HCT116 (cell line): ENCODE data around the gene BCL6. TPM values are rescaled to one million over a fixed set of nuclear protein-coding genes. Genes with fewer than 3 reads are reported as not detected.
A peak's percentile ranks its signal among the peaks of the same experiment; 100 is the strongest.

Source experiments
- ATAC-seq: fragments of 200-7000 bp; cut with Tn5 transposase; 2 replicates; pipeline ENCODE4 v1.9.1; 2020; ENCODE audit warnings: mild to moderate bottlenecking, moderate library complexity
- BruUV-seq: library from RNA; stranded (reverse); fragments of 400-500 nt; replicated peaks from 2 replicates; lab custom pipeline; 2021; lab: Mats Ljungman, UMichigan
- CTCF ChIA-PET: fragments of 300-600 bp; sonication (Branson Sonifier 250); formaldehyde crosslinking; loops from one replicate; lab custom pipeline; 2021; ENCODE audit warnings: antibody characterized with exemption; lab: Charles Lee
- POLR2A ChIA-PET: fragments of 300-600, 350-600 bp; sonication (Branson Sonifier 250); formaldehyde crosslinking; loops from one replicate; lab custom pipeline; 2021; ENCODE audit warnings: antibody characterized with exemption; lab: Charles Lee
- RAD21 ChIA-PET, 2 experiments: fragments of 300-600 bp; sonication (Branson Sonifier 250); formaldehyde crosslinking; loops; one replicate each; lab custom pipeline; 2023; ENCODE audit warnings: low total read pairs in 2 of 2; ENCODE audit not compliant: uncharacterized antibody in 2 of 2, unreplicated experiment in 2 of 2, low non-redundant PET in 1 of 2; lab: Charles Lee
- DNase-seq: peaks from one replicate; pipeline ENCODE4 v3.0.0-alpha.2; 2010; ENCODE audit warnings: low read depth, low spot score
- H2AFZ ChIP-seq: fragments of 200-600 bp; shearing (Covaris generic), sonication (generic); 2 replicates; pipeline ENCODE4 v1.6.1; 2017; ENCODE audit warnings: low read depth, mixed run types, mixed read lengths, antibody characterized with exemption, low read length; ENCODE audit not compliant: poor library complexity, severe bottlenecking
- H3K27ac ChIP-seq: 2 replicates; pipeline ENCODE4 v1.5.1; 2012; ENCODE audit warnings: low read depth, low read length
- H3K27me3 ChIP-seq: fragments of 200-600 bp; sonication (generic); 2 replicates; pipeline ENCODE4 v1.6.1; 2016; ENCODE audit warnings: mixed run types, low read length, mixed read lengths; ENCODE audit not compliant: insufficient read depth
- H3K36me3 ChIP-seq, 2 experiments: fragments of 200-500 bp in 1 of 2; fragments of 200-600 bp in 1 of 2; sonication (Bioruptor generic) in 1 of 2; sonication (generic) in 1 of 2; 2 replicates each; pipeline versions ENCODE4 v1.5.1 to v1.6.1; 2014 to 2016; ENCODE audit warnings: low read length in 2 of 2, inconsistent platforms in 1 of 2, mixed read lengths in 1 of 2, mixed run types in 1 of 2; ENCODE audit not compliant: insufficient read depth in 2 of 2, control insufficient read depth in 1 of 2
- H3K4me1 ChIP-seq, 2 experiments: fragments of 200-600 bp in 1 of 2; sonication (generic) in 1 of 2; 2 replicates each; pipeline versions ENCODE4 v1.5.1 to v1.6.1; 2012 to 2017; ENCODE audit warnings: low read length in 2 of 2, inconsistent platforms in 1 of 2, mild to moderate bottlenecking in 1 of 2, mixed read lengths in 1 of 2, mixed run types in 1 of 2, moderate library complexity in 1 of 2; ENCODE audit not compliant: insufficient read depth in 2 of 2, control insufficient read depth in 1 of 2
- H3K4me2 ChIP-seq: fragments of 200-600 bp; sonication (generic); 2 replicates; pipeline ENCODE4 v1.6.1; 2017; ENCODE audit warnings: mixed run types, low read length, mixed read lengths
- H3K4me3 ChIP-seq, 2 experiments: fragments of 200-600 bp in 1 of 2; sonication (generic) in 1 of 2; replicated peaks in 1 of 2; 2 replicates each; pipeline ENCODE4 v1.5.1; 2011 to 2016; ENCODE audit warnings: low read length in 2 of 2, control low read depth in 1 of 2, low read depth in 1 of 2, mild to moderate bottlenecking in 1 of 2, mixed read lengths in 1 of 2, mixed run types in 1 of 2
- H3K79me2 ChIP-seq: fragments of 200-600 bp; sonication (generic); 2 replicates; pipeline ENCODE4 v1.6.1; 2017; ENCODE audit warnings: mild to moderate bottlenecking, mixed run types, low read length, moderate library complexity, mixed read lengths; ENCODE audit not compliant: insufficient read depth
- H3K9ac ChIP-seq: fragments of 200-600 bp; sonication (generic); 2 replicates; pipeline ENCODE4 v1.6.1; 2016; ENCODE audit warnings: low read length, mixed read lengths
- H3K9me2 ChIP-seq: fragments of 200-600 bp; sonication (generic), shearing (Covaris generic); 2 replicates; pipeline ENCODE4 v1.6.1; 2017; ENCODE audit warnings: mixed run types, mild to moderate bottlenecking, moderate library complexity; ENCODE audit not compliant: insufficient read depth
- H3K9me3 ChIP-seq, 2 experiments: fragments of 200-500 bp in 1 of 2; fragments of 200-600 bp in 1 of 2; sonication (Bioruptor generic) in 1 of 2; sonication (generic) in 1 of 2; 2 replicates each; pipeline ENCODE4 v1.6.1; 2014 to 2017; ENCODE audit warnings: low read length in 2 of 2, mixed read lengths in 2 of 2, inconsistent platforms in 1 of 2, low read depth in 1 of 2, mild to moderate bottlenecking in 1 of 2, mixed run types in 1 of 2, moderate library complexity in 1 of 2; ENCODE audit not compliant: control insufficient read depth in 1 of 2, insufficient read depth in 1 of 2
- H4K20me1 ChIP-seq: fragments of 200-600 bp; sonication (generic), shearing (Covaris generic); 2 replicates; pipeline ENCODE4 v1.6.1; 2017; ENCODE audit warnings: mixed run types, mild to moderate bottlenecking, moderate library complexity; ENCODE audit not compliant: insufficient read depth
- CEBPB ChIP-seq: IDR thresholded peaks from 2 replicates; pipeline ENCODE4 v1.6.1; 2012; ENCODE audit warnings: low read depth
- CTCF ChIP-seq, 3 experiments: fragments of 200-600 bp in 1 of 3; sonication (generic) in 1 of 3; IDR thresholded peaks in 2 of 3; conservative IDR thresholded peaks in 1 of 3; 2 replicates each; pipeline ENCODE4 v1.5.1; 2012 to 2017; ENCODE audit warnings: low read depth in 2 of 3, low read length in 2 of 3, antibody characterized with exemption in 1 of 3, borderline replicate concordance in 1 of 3, control low read depth in 1 of 3, mild to moderate bottlenecking in 1 of 3, mixed read lengths in 1 of 3, mixed run types in 1 of 3, moderate library complexity in 1 of 3; ENCODE audit not compliant: insufficient read depth in 1 of 3
- EGR1 ChIP-seq: IDR thresholded peaks from 2 replicates; pipeline ENCODE4 v1.6.1; 2012; ENCODE audit warnings: low read depth
- ELF1 ChIP-seq: IDR thresholded peaks from 2 replicates; pipeline ENCODE4 v1.6.1; 2012; ENCODE audit warnings: low read depth, borderline replicate concordance
- EZH2 ChIP-seq: fragments of 200-600 bp; sonication (generic); IDR thresholded peaks from 2 replicates; pipeline ENCODE4 v1.6.1; 2017; ENCODE audit warnings: antibody characterized with exemption, mixed run types
- EZH2phosphoT487 ChIP-seq: fragments of 200-600 bp; IDR thresholded peaks from 2 replicates; pipeline ENCODE4 v1.6.1; 2018; ENCODE audit warnings: antibody characterized with exemption, borderline replicate concordance
- FOSL1 ChIP-seq: IDR thresholded peaks from 2 replicates; pipeline ENCODE4 v1.6.1; 2012; ENCODE audit warnings: low read depth
- JUND ChIP-seq: IDR thresholded peaks from 2 replicates; pipeline ENCODE4 v1.6.1; 2012
- POLR2AphosphoS5 ChIP-seq: IDR thresholded peaks from 2 replicates; pipeline ENCODE4 v1.6.1; 2011; ENCODE audit warnings: mild to moderate bottlenecking, low read depth, low read length, moderate library complexity
- RAD21 ChIP-seq: IDR thresholded peaks from 2 replicates; pipeline ENCODE4 v1.6.1; 2012; ENCODE audit warnings: low read depth, mild to moderate bottlenecking
- SIN3A ChIP-seq: IDR thresholded peaks from 2 replicates; pipeline ENCODE4 v1.6.1; 2012; ENCODE audit warnings: low read depth
- SP1 ChIP-seq: IDR thresholded peaks from 2 replicates; pipeline ENCODE4 v1.6.1; 2012; ENCODE audit warnings: low read depth
- SRF ChIP-seq: IDR thresholded peaks from 2 replicates; pipeline ENCODE4 v1.6.1; 2012; ENCODE audit warnings: low read depth
- TCF7L2 ChIP-seq: IDR thresholded peaks from 2 replicates; pipeline ENCODE4 v1.7.0; 2011; ENCODE audit warnings: borderline replicate concordance, inconsistent platforms; ENCODE audit not compliant: insufficient read depth, insufficient read length; ENCODE audit errors: extremely low read depth
- YY1 ChIP-seq: IDR thresholded peaks from 2 replicates; pipeline ENCODE4 v1.6.1; 2011; ENCODE audit warnings: low read length, low read depth, moderate library complexity, mild to moderate bottlenecking; ENCODE audit not compliant: insufficient replicate concordance; ENCODE audit errors: extremely low read depth
- ZFX ChIP-seq: fragments of 450-650 bp; IDR thresholded peaks from 2 replicates; pipeline ENCODE4 v1.6.1; 2017
- intact Hi-C: fragments of 100-400 bp; cut with micrococcal nuclease; formaldehyde crosslinking; loops from 2 replicates; pipeline ENCODE4 v1.10.0; 2022
- total RNA-seq: library from RNA; stranded (reverse); gene quantifications from one replicate; pipeline ENCODE4 v1.2.1, GENCODE V29; 2021; ENCODE audit not compliant: unreplicated experiment
- TF ChIP-seq, protein P1 (sequence below): IDR thresholded peaks from 2 replicates; pipeline ENCODE4 v1.6.1; 2012; ENCODE audit warnings: low read depth
- TF ChIP-seq, protein P2 (sequence below): IDR thresholded peaks from 2 replicates; pipeline ENCODE4 v1.6.1; 2011; ENCODE audit warnings: mild to moderate bottlenecking, low read length, moderate library complexity; ENCODE audit not compliant: insufficient replicate concordance; ENCODE audit errors: extremely low read depth

BCL6 gene
- total RNA-seq, 1 experiment from 2014 or later = 17.5 TPM

- H3K36me3 ChIP-seq = no peaks in the 10 kb centered on the region
- H3K9ac ChIP-seq = peak overlapping the region; percentile 74; the same call in 1 of the 2 replicates
- H4K20me1 ChIP-seq = no peaks in the 10 kb centered on the region
- no peaks in the 10 kb centered on the region for H3K9me2 ChIP-seq
- POLR2A ChIA-PET = interaction anchor here (1.0 to 1.8 kb wide), 5 partner anchors 159 to 1208 kb away, joined by 3 to 13 read pairs (median 3); no protein-coding TSS in a partner anchor
- H3K4me2 ChIP-seq = peak overlapping the region; percentile 97
- RAD21 ChIA-PET = no interaction called here
- no peak overlapping the region for H3K27ac ChIP-seq
- peaks cover 6% of the 10 kb centered on the region; the same call in 1 of the 2 replicates for H3K79me2 ChIP-seq
- BruUV-seq = no TSS peak
- no peak for TF ChIP-seq EGR1
- no peak for TF ChIP-seq SIN3A
- TF ChIP-seq EZH2phosphoT487 = no peak
- TF ChIP-seq POLR2AphosphoS5 = no peak
- TF ChIP-seq, protein P1, sequence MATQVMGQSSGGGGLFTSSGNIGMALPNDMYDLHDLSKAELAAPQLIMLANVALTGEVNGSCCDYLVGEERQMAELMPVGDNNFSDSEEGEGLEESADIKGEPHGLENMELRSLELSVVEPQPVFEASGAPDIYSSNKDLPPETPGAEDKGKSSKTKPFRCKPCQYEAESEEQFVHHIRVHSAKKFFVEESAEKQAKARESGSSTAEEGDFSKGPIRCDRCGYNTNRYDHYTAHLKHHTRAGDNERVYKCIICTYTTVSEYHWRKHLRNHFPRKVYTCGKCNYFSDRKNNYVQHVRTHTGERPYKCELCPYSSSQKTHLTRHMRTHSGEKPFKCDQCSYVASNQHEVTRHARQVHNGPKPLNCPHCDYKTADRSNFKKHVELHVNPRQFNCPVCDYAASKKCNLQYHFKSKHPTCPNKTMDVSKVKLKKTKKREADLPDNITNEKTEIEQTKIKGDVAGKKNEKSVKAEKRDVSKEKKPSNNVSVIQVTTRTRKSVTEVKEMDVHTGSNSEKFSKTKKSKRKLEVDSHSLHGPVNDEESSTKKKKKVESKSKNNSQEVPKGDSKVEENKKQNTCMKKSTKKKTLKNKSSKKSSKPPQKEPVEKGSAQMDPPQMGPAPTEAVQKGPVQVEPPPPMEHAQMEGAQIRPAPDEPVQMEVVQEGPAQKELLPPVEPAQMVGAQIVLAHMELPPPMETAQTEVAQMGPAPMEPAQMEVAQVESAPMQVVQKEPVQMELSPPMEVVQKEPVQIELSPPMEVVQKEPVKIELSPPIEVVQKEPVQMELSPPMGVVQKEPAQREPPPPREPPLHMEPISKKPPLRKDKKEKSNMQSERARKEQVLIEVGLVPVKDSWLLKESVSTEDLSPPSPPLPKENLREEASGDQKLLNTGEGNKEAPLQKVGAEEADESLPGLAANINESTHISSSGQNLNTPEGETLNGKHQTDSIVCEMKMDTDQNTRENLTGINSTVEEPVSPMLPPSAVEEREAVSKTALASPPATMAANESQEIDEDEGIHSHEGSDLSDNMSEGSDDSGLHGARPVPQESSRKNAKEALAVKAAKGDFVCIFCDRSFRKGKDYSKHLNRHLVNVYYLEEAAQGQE = no peak
- TF ChIP-seq, protein P2, sequence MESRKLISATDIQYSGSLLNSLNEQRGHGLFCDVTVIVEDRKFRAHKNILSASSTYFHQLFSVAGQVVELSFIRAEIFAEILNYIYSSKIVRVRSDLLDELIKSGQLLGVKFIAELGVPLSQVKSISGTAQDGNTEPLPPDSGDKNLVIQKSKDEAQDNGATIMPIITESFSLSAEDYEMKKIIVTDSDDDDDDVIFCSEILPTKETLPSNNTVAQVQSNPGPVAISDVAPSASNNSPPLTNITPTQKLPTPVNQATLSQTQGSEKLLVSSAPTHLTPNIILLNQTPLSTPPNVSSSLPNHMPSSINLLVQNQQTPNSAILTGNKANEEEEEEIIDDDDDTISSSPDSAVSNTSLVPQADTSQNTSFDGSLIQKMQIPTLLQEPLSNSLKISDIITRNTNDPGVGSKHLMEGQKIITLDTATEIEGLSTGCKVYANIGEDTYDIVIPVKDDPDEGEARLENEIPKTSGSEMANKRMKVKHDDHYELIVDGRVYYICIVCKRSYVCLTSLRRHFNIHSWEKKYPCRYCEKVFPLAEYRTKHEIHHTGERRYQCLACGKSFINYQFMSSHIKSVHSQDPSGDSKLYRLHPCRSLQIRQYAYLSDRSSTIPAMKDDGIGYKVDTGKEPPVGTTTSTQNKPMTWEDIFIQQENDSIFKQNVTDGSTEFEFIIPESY = no peak
- TF ChIP-seq JUND = no peak
- TF ChIP-seq CTCF (IDR thresholded peaks at IDR 0.05 in 2 of 3, conservative IDR thresholded peaks at IDR 0.05 in 1 of 3; ENCODE audit: borderline replicate concordance in 1 of 3, insufficient read depth in 1 of 3, low read depth in 2 of 3, low read length in 2 of 3) = no peak
- no peak for TF ChIP-seq SP1
- no peak for TF ChIP-seq TCF7L2
- no peak for TF ChIP-seq FOSL1
- no peak for TF ChIP-seq RAD21
- no peak for TF ChIP-seq EZH2
- no peak for TF ChIP-seq ZFX
- no peak for TF ChIP-seq CEBPB
- no peak for TF ChIP-seq SRF
- no peak for TF ChIP-seq ELF1
- TF ChIP-seq YY1 = no peak
- H3K9me3 ChIP-seq = no peaks in the 10 kb centered on the region
- intact Hi-C loops = loop anchor here (5.0 to 10.0 kb wide), 6 partner anchors 218 to 1086 kb away; partner anchors contain the start of gene LPP
- H2AFZ ChIP-seq = no peak overlapping the region
- ATAC-seq = no peak
- no peak for DNase-seq
- H3K27me3 ChIP-seq = no peaks in the 10 kb centered on the region
- peaks cover 33 to 62% of the 10 kb centered on the region in 2 experiments for H3K4me1 ChIP-seq
- peak overlapping the region; percentile 89 to 91; a peak in 3 of 4 replicates for H3K4me3 ChIP-seq
- CTCF ChIA-PET = interaction anchor here (0.7 to 4.3 kb wide), 4 partner anchors 14 to 1208 kb away, joined by 3 to 28 read pairs (median 4); no protein-coding TSS in a partner anchor
These were observed 1.4 kb upstream of the BCL6 start for GRCh38 chr3:187746442-187747281.
